Karpas-422 (cell line): ENCODE measurements around the gene OARD1. TPM values are rescaled to one million over a fixed set of nuclear protein-coding genes. Genes with fewer than 3 reads are reported as not detected.

Source experiments
- DNase-seq: peaks from one replicate; pipeline ENCODE4 v3.0.0-alpha.2; 2015
- H2AFZ ChIP-seq: fragments of 200-600 bp; sonication (generic); 2 replicates; pipeline ENCODE4 v1.6.1; 2014; ENCODE audit warnings: antibody characterized with exemption, low read length, mixed read lengths
- H3K27ac ChIP-seq: fragments of 200-600 bp; sonication (generic); 2 replicates; pipeline ENCODE4 v1.5.1; 2014; ENCODE audit warnings: mild to moderate bottlenecking, low read length, moderate library complexity
- H3K27me3 ChIP-seq: fragments of 200-600 bp; sonication (generic); 2 replicates; pipeline ENCODE4 v1.6.1; 2014; ENCODE audit warnings: low read length, mixed read lengths
- H3K36me3 ChIP-seq: fragments of 200-600 bp; sonication (generic); 2 replicates; pipeline ENCODE4 v1.6.1; 2014; ENCODE audit warnings: low read length, mixed read lengths; ENCODE audit not compliant: insufficient read depth
- H3K4me1 ChIP-seq: fragments of 200-600 bp; sonication (generic); 2 replicates; pipeline ENCODE4 v1.6.1; 2014; ENCODE audit warnings: mild to moderate bottlenecking, low read length, mixed read lengths
- H3K4me2 ChIP-seq: fragments of 200-600 bp; sonication (generic); 2 replicates; pipeline ENCODE4 v1.6.1; 2014; ENCODE audit warnings: low read length, low read depth, mild to moderate bottlenecking; ENCODE audit not compliant: poor library complexity, severe bottlenecking
- H3K4me3 ChIP-seq: fragments of 200-600 bp; sonication (generic); 2 replicates; pipeline ENCODE4 v1.5.1; 2014; ENCODE audit warnings: mild to moderate bottlenecking, antibody characterized with exemption, low read length, mixed read lengths
- H3K79me2 ChIP-seq: fragments of 200-600 bp; sonication (generic); 2 replicates; pipeline ENCODE4 v1.6.1; 2014; ENCODE audit warnings: mild to moderate bottlenecking, low read length, mixed read lengths
- H3K9ac ChIP-seq: fragments of 200-600 bp; sonication (generic); 2 replicates; pipeline ENCODE4 v1.6.0; 2014; ENCODE audit warnings: low read length
- H3K9me2 ChIP-seq: fragments of 200-600 bp; sonication (generic), shearing (Covaris generic); replicated peaks from 2 replicates; pipeline ENCODE4 v1.6.0; 2014; ENCODE audit warnings: mild to moderate bottlenecking, low read length, moderate library complexity; ENCODE audit not compliant: insufficient read depth
- H3K9me3 ChIP-seq: fragments of 300-700, 200-600 bp; sonication (generic); 2 replicates; pipeline ENCODE4 v1.6.1; 2014; ENCODE audit warnings: low read length, mixed read lengths
- H4K20me1 ChIP-seq: fragments of 200-600 bp; sonication (generic); 2 replicates; pipeline ENCODE4 v1.6.1; 2014; ENCODE audit warnings: mild to moderate bottlenecking, antibody characterized with exemption, low read length, low read depth; ENCODE audit not compliant: insufficient read depth
- total RNA-seq: library from RNA; depleted of rRNA; stranded (reverse); fragments of >200 nt; shearing (Covaris generic); gene quantifications from 2 replicates; pipeline ENCODE4 v1.2.3, GENCODE V29; 2014; ENCODE audit warnings: low replicate concordance

The OARD1 gene
- total RNA-seq, 1 experiment from 2014 or later = 37.5 TPM

GRCh38 chr6:41097467-41098090 lies 25.4 kb upstream of the OARD1 start:
- DNase-seq = no peak
- Histone ChIP-seq H3K4me1 (no peaks in the 10 kb centered on the region), H3K4me2 (no peak overlapping the region), H3K27me3 (no peaks in the 10 kb centered on the region), H3K9me2 (no peaks in the 10 kb centered on the region), H3K9me3 (no peaks in the 10 kb centered on the region), H4K20me1 (no peaks in the 10 kb centered on the region), H3K4me3 (no peak overlapping the region), H2AFZ (no peak overlapping the region), H3K79me2 (no peaks in the 10 kb centered on the region; the same call in 1 of the 2 replicates), H3K36me3 (peaks cover 69% of the 10 kb centered on the region; the same call in 1 of the 2 replicates), H3K9ac (no peak overlapping the region), H3K27ac (no peak overlapping the region)

GRCh38 chr6:41093729-41094128 lies 21.6 kb upstream of the OARD1 start:
- Histone ChIP-seq H3K27ac (no peak overlapping the region), H3K79me2 (no peaks in the 10 kb centered on the region; the same call in 1 of the 2 replicates), H3K4me3 (no peak overlapping the region), H3K4me2 (no peak overlapping the region), H3K9ac (no peak overlapping the region), H3K27me3 (no peaks in the 10 kb centered on the region), H2AFZ (no peak overlapping the region), H3K9me2 (no peaks in the 10 kb centered on the region), H3K4me1 (no peaks in the 10 kb centered on the region), H4K20me1 (no peaks in the 10 kb centered on the region), H3K9me3 (no peaks in the 10 kb centered on the region), H3K36me3 (peaks cover 74% of the 10 kb centered on the region; the same call in 1 of the 2 replicates)
- no peak for DNase-seq

- no peaks in the 10 kb centered on the region for H3K27me3 ChIP-seq
- H4K20me1 ChIP-seq = no peaks in the 10 kb centered on the region
- DNase-seq = peak; percentile 58
- no peaks in the 10 kb centered on the region for H3K4me1 ChIP-seq
- H3K4me2 ChIP-seq = no peak overlapping the region
- H3K4me3 ChIP-seq = no peak overlapping the region
- H3K9me2 ChIP-seq = no peaks in the 10 kb centered on the region
- no peaks in the 10 kb centered on the region for H3K9me3 ChIP-seq
- peaks cover 4% of the 10 kb centered on the region; the same call in 1 of the 2 replicates for H3K79me2 ChIP-seq
- H3K36me3 ChIP-seq = peaks cover 63% of the 10 kb centered on the region; the same call in 1 of the 2 replicates
- no peak overlapping the region for H2AFZ ChIP-seq
- H3K9ac ChIP-seq = no peak overlapping the region
- H3K27ac ChIP-seq = no peak overlapping the region
Measured at GRCh38 chr6:41092421-41093140, 20.4 kb upstream of the OARD1 start.

- H3K9me3 ChIP-seq = no peaks in the 10 kb centered on the region
- no peak overlapping the region for H2AFZ ChIP-seq
- no peaks in the 10 kb centered on the region for H3K27me3 ChIP-seq
- no peaks in the 10 kb centered on the region for H4K20me1 ChIP-seq
- H3K4me3 ChIP-seq = no peak overlapping the region
- peaks cover 64% of the 10 kb centered on the region; the same call in 1 of the 2 replicates for H3K36me3 ChIP-seq
- H3K4me1 ChIP-seq = no peaks in the 10 kb centered on the region
- H3K79me2 ChIP-seq = peaks cover 9% of the 10 kb centered on the region
- no peak overlapping the region for H3K27ac ChIP-seq
- H3K4me2 ChIP-seq = no peak overlapping the region
- no peak overlapping the region for H3K9ac ChIP-seq
- no peak for DNase-seq
- no peaks in the 10 kb centered on the region for H3K9me2 ChIP-seq
Measured at GRCh38 chr6:41090841-41091761, 18.9 kb upstream of the OARD1 start.

- Histone ChIP-seq H3K27me3 (no peaks in the 10 kb centered on the region), H3K9me2 (no peaks in the 10 kb centered on the region), H3K27ac (no peak overlapping the region), H3K4me3 (no peak overlapping the region), H3K79me2 (peaks cover 27% of the 10 kb centered on the region), H2AFZ (no peak overlapping the region), H4K20me1 (no peaks in the 10 kb centered on the region), H3K36me3 (peaks cover 66% of the 10 kb centered on the region; the same call in 1 of the 2 replicates), H3K9me3 (no peaks in the 10 kb centered on the region), H3K4me1 (no peaks in the 10 kb centered on the region), H3K4me2 (no peak overlapping the region), H3K9ac (no peak overlapping the region)
- DNase-seq = no peak
Measured at GRCh38 chr6:41088451-41088850, 16.3 kb upstream of the OARD1 start.

- H4K20me1 ChIP-seq = no peaks in the 10 kb centered on the region
- H2AFZ ChIP-seq = no peak overlapping the region
- no peak overlapping the region for H3K4me2 ChIP-seq
- no peaks in the 10 kb centered on the region for H3K27me3 ChIP-seq
- no peak for DNase-seq
- no peak overlapping the region for H3K27ac ChIP-seq
- H3K9ac ChIP-seq = no peak overlapping the region
- H3K9me3 ChIP-seq = no peaks in the 10 kb centered on the region
- H3K4me1 ChIP-seq = no peaks in the 10 kb centered on the region
- no peak overlapping the region for H3K4me3 ChIP-seq
- H3K79me2 ChIP-seq = peaks cover 56% of the 10 kb centered on the region
- peaks cover 61% of the 10 kb centered on the region for H3K36me3 ChIP-seq
- H3K9me2 ChIP-seq = no peaks in the 10 kb centered on the region
Measured at GRCh38 chr6:41085182-41085581, 13.0 kb upstream of the OARD1 start.

- Histone ChIP-seq H3K4me1 (no peaks in the 10 kb centered on the region), H4K20me1 (no peaks in the 10 kb centered on the region), H2AFZ (no peak overlapping the region), H3K9ac (no peak overlapping the region), H3K9me3 (no peaks in the 10 kb centered on the region), H3K9me2 (no peaks in the 10 kb centered on the region), H3K4me2 (no peak overlapping the region), H3K4me3 (no peak overlapping the region), H3K27me3 (no peaks in the 10 kb centered on the region), H3K79me2 (peaks cover 77% of the 10 kb centered on the region), H3K27ac (no peak overlapping the region), H3K36me3 (peaks cover 71% of the 10 kb centered on the region)
- no peak for DNase-seq
Measured at GRCh38 chr6:41083072-41083471, 10.9 kb upstream of the OARD1 start.

- Histone ChIP-seq H3K4me1 (peaks cover 20% of the 10 kb centered on the region), H3K9me2 (no peaks in the 10 kb centered on the region), H2AFZ (no peak overlapping the region), H3K4me3 (no peak overlapping the region), H3K9me3 (no peaks in the 10 kb centered on the region), H3K27me3 (no peaks in the 10 kb centered on the region), H3K79me2 (peaks cover 90% of the 10 kb centered on the region), H3K36me3 (peaks cover 55% of the 10 kb centered on the region), H4K20me1 (no peaks in the 10 kb centered on the region), H3K9ac (no peak overlapping the region), H3K27ac (no peak overlapping the region), H3K4me2 (no peak overlapping the region)
- no peak for DNase-seq
Measured at GRCh38 chr6:41080621-41081020, 8.5 kb upstream of the OARD1 start.
